HCT116 (cell line): ENCODE results near the gene CYBA. TPM values are rescaled to one million over a fixed set of nuclear protein-coding genes. Genes with fewer than 3 reads are reported as not detected.

Experiments
- ATAC-seq: fragments of 200-7000 bp; cut with Tn5 transposase; 2 replicates; pipeline ENCODE4 v1.9.1; 2020; ENCODE audit warnings: mild to moderate bottlenecking, moderate library complexity
- BruUV-seq: library from RNA; stranded (reverse); fragments of 400-500 nt; replicated peaks from 2 replicates; lab custom pipeline; 2021; lab: Mats Ljungman, UMichigan
- CTCF ChIA-PET: fragments of 300-600 bp; sonication (Branson Sonifier 250); formaldehyde crosslinking; loops from one replicate; lab custom pipeline; 2021; ENCODE audit warnings: antibody characterized with exemption; lab: Charles Lee
- POLR2A ChIA-PET: fragments of 300-600, 350-600 bp; sonication (Branson Sonifier 250); formaldehyde crosslinking; loops from one replicate; lab custom pipeline; 2021; ENCODE audit warnings: antibody characterized with exemption; lab: Charles Lee
- RAD21 ChIA-PET, 2 experiments: fragments of 300-600 bp; sonication (Branson Sonifier 250); formaldehyde crosslinking; loops; one replicate each; lab custom pipeline; 2023; ENCODE audit warnings: low total read pairs in 2 of 2; ENCODE audit not compliant: uncharacterized antibody in 2 of 2, unreplicated experiment in 2 of 2, low non-redundant PET in 1 of 2; lab: Charles Lee
- DNase-seq: peaks from one replicate; pipeline ENCODE4 v3.0.0-alpha.2; 2010; ENCODE audit warnings: low read depth, low spot score
- H2AFZ ChIP-seq: fragments of 200-600 bp; shearing (Covaris generic), sonication (generic); 2 replicates; pipeline ENCODE4 v1.6.1; 2017; ENCODE audit warnings: low read depth, mixed run types, mixed read lengths, antibody characterized with exemption, low read length; ENCODE audit not compliant: poor library complexity, severe bottlenecking
- H3K27ac ChIP-seq: 2 replicates; pipeline ENCODE4 v1.5.1; 2012; ENCODE audit warnings: low read depth, low read length
- H3K27me3 ChIP-seq: fragments of 200-600 bp; sonication (generic); 2 replicates; pipeline ENCODE4 v1.6.1; 2016; ENCODE audit warnings: mixed run types, low read length, mixed read lengths; ENCODE audit not compliant: insufficient read depth
- H3K36me3 ChIP-seq, 2 experiments: fragments of 200-500 bp in 1 of 2; fragments of 200-600 bp in 1 of 2; sonication (Bioruptor generic) in 1 of 2; sonication (generic) in 1 of 2; 2 replicates each; pipeline versions ENCODE4 v1.5.1 to v1.6.1; 2014 to 2016; ENCODE audit warnings: low read length in 2 of 2, inconsistent platforms in 1 of 2, mixed read lengths in 1 of 2, mixed run types in 1 of 2; ENCODE audit not compliant: insufficient read depth in 2 of 2, control insufficient read depth in 1 of 2
- H3K4me1 ChIP-seq, 2 experiments: fragments of 200-600 bp in 1 of 2; sonication (generic) in 1 of 2; 2 replicates each; pipeline versions ENCODE4 v1.5.1 to v1.6.1; 2012 to 2017; ENCODE audit warnings: low read length in 2 of 2, inconsistent platforms in 1 of 2, mild to moderate bottlenecking in 1 of 2, mixed read lengths in 1 of 2, mixed run types in 1 of 2, moderate library complexity in 1 of 2; ENCODE audit not compliant: insufficient read depth in 2 of 2, control insufficient read depth in 1 of 2
- H3K4me2 ChIP-seq: fragments of 200-600 bp; sonication (generic); 2 replicates; pipeline ENCODE4 v1.6.1; 2017; ENCODE audit warnings: mixed run types, low read length, mixed read lengths
- H3K4me3 ChIP-seq, 2 experiments: fragments of 200-600 bp in 1 of 2; sonication (generic) in 1 of 2; replicated peaks in 1 of 2; 2 replicates each; pipeline ENCODE4 v1.5.1; 2011 to 2016; ENCODE audit warnings: low read length in 2 of 2, control low read depth in 1 of 2, low read depth in 1 of 2, mild to moderate bottlenecking in 1 of 2, mixed read lengths in 1 of 2, mixed run types in 1 of 2
- H3K79me2 ChIP-seq: fragments of 200-600 bp; sonication (generic); 2 replicates; pipeline ENCODE4 v1.6.1; 2017; ENCODE audit warnings: mild to moderate bottlenecking, mixed run types, low read length, moderate library complexity, mixed read lengths; ENCODE audit not compliant: insufficient read depth
- H3K9ac ChIP-seq: fragments of 200-600 bp; sonication (generic); 2 replicates; pipeline ENCODE4 v1.6.1; 2016; ENCODE audit warnings: low read length, mixed read lengths
- H3K9me2 ChIP-seq: fragments of 200-600 bp; sonication (generic), shearing (Covaris generic); 2 replicates; pipeline ENCODE4 v1.6.1; 2017; ENCODE audit warnings: mixed run types, mild to moderate bottlenecking, moderate library complexity; ENCODE audit not compliant: insufficient read depth
- H3K9me3 ChIP-seq, 2 experiments: fragments of 200-500 bp in 1 of 2; fragments of 200-600 bp in 1 of 2; sonication (Bioruptor generic) in 1 of 2; sonication (generic) in 1 of 2; 2 replicates each; pipeline ENCODE4 v1.6.1; 2014 to 2017; ENCODE audit warnings: low read length in 2 of 2, mixed read lengths in 2 of 2, inconsistent platforms in 1 of 2, low read depth in 1 of 2, mild to moderate bottlenecking in 1 of 2, mixed run types in 1 of 2, moderate library complexity in 1 of 2; ENCODE audit not compliant: control insufficient read depth in 1 of 2, insufficient read depth in 1 of 2
- H4K20me1 ChIP-seq: fragments of 200-600 bp; sonication (generic), shearing (Covaris generic); 2 replicates; pipeline ENCODE4 v1.6.1; 2017; ENCODE audit warnings: mixed run types, mild to moderate bottlenecking, moderate library complexity; ENCODE audit not compliant: insufficient read depth
- CBX3 ChIP-seq: IDR thresholded peaks from 2 replicates; pipeline ENCODE4 v1.6.1; 2012; ENCODE audit warnings: low read depth
- EGR1 ChIP-seq: IDR thresholded peaks from 2 replicates; pipeline ENCODE4 v1.6.1; 2012; ENCODE audit warnings: low read depth
- ELF1 ChIP-seq: IDR thresholded peaks from 2 replicates; pipeline ENCODE4 v1.6.1; 2012; ENCODE audit warnings: low read depth, borderline replicate concordance
- EZH2 ChIP-seq: fragments of 200-600 bp; sonication (generic); IDR thresholded peaks from 2 replicates; pipeline ENCODE4 v1.6.1; 2017; ENCODE audit warnings: antibody characterized with exemption, mixed run types
- POLR2AphosphoS5 ChIP-seq: IDR thresholded peaks from 2 replicates; pipeline ENCODE4 v1.6.1; 2011; ENCODE audit warnings: mild to moderate bottlenecking, low read depth, low read length, moderate library complexity
- RAD21 ChIP-seq: IDR thresholded peaks from 2 replicates; pipeline ENCODE4 v1.6.1; 2012; ENCODE audit warnings: low read depth, mild to moderate bottlenecking
- SP1 ChIP-seq: IDR thresholded peaks from 2 replicates; pipeline ENCODE4 v1.6.1; 2012; ENCODE audit warnings: low read depth
- TCF7L2 ChIP-seq: IDR thresholded peaks from 2 replicates; pipeline ENCODE4 v1.7.0; 2011; ENCODE audit warnings: borderline replicate concordance, inconsistent platforms; ENCODE audit not compliant: insufficient read depth, insufficient read length; ENCODE audit errors: extremely low read depth
- YY1 ChIP-seq: IDR thresholded peaks from 2 replicates; pipeline ENCODE4 v1.6.1; 2011; ENCODE audit warnings: low read length, low read depth, moderate library complexity, mild to moderate bottlenecking; ENCODE audit not compliant: insufficient replicate concordance; ENCODE audit errors: extremely low read depth
- ZNF274 ChIP-seq: fragments of 200-500 bp; sonication (Bioruptor generic); IDR thresholded peaks from 2 replicates; pipeline ENCODE4 v1.6.1; 2014; ENCODE audit warnings: mild to moderate bottlenecking, low read depth, low read length, inconsistent platforms
- intact Hi-C: fragments of 100-400 bp; cut with micrococcal nuclease; formaldehyde crosslinking; loops from 2 replicates; pipeline ENCODE4 v1.10.0; 2022
- total RNA-seq: library from RNA; stranded (reverse); gene quantifications from one replicate; pipeline ENCODE4 v1.2.1, GENCODE V29; 2021; ENCODE audit not compliant: unreplicated experiment
- TF ChIP-seq, protein P1 (sequence below): IDR thresholded peaks from 2 replicates; pipeline ENCODE4 v1.6.1; 2011; ENCODE audit warnings: mild to moderate bottlenecking, low read length, moderate library complexity; ENCODE audit not compliant: insufficient replicate concordance; ENCODE audit errors: extremely low read depth

The CYBA gene
- total RNA-seq, 1 experiment from 2014 or later = 321 TPM

DNA sequence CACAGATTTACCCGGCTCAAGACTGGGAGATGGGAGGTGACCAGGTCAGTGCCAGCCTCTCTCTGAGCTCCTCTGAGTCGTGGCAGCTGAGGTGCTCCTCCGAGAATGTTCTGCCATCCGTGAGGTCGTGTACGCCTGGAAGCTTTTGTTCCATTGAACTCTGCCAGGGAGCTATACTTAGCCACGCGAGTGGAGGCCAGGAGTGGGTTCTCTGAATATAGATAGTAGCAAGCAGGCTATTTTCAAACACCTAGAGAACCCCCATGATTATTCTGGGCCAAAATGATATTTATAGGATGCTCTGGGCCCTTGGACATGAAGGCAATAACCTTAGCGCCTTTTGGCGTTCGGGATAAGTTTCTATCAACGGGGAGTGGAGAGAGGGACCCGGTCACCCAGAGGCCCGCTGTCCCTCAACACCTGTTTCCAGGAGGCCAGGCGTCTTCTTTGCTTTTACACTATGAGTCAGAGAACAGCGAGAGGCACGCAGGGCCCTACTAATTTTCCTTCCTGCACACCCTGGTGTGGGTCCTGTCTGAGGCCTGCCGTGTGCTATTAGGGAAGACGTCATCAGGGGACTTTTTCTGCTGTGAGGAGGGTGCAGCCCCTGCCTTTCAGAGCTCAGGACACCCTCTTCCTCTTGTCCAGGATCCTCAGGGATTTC lies 23.0 kb upstream of the CYBA start:
- H3K4me2 ChIP-seq = no peak overlapping the region
- BruUV-seq = no TSS peak
- ChIA-PET RAD21 (no interaction called here), POLR2A (no interaction called here), CTCF (interaction anchor here (2.8 kb wide), 1 partner anchor 11 kb away, joined by 10 read pairs; no protein-coding TSS in a partner anchor)
- no peak for TF ChIP-seq EZH2
- no peak for TF ChIP-seq CBX3
- no peak for TF ChIP-seq RAD21
- TF ChIP-seq SP1 = no peak
- no peak for TF ChIP-seq EGR1
- TF ChIP-seq, protein P1, sequence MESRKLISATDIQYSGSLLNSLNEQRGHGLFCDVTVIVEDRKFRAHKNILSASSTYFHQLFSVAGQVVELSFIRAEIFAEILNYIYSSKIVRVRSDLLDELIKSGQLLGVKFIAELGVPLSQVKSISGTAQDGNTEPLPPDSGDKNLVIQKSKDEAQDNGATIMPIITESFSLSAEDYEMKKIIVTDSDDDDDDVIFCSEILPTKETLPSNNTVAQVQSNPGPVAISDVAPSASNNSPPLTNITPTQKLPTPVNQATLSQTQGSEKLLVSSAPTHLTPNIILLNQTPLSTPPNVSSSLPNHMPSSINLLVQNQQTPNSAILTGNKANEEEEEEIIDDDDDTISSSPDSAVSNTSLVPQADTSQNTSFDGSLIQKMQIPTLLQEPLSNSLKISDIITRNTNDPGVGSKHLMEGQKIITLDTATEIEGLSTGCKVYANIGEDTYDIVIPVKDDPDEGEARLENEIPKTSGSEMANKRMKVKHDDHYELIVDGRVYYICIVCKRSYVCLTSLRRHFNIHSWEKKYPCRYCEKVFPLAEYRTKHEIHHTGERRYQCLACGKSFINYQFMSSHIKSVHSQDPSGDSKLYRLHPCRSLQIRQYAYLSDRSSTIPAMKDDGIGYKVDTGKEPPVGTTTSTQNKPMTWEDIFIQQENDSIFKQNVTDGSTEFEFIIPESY = no peak
- TF ChIP-seq ZNF274 = no peak
- no peak for TF ChIP-seq POLR2AphosphoS5
- no peak for TF ChIP-seq TCF7L2
- no peak for TF ChIP-seq ELF1
- TF ChIP-seq YY1 = no peak
- no peaks in the 10 kb centered on the region for H3K9me3 ChIP-seq
- no peaks in the 10 kb centered on the region for H3K9me2 ChIP-seq
- no peaks in the 10 kb centered on the region for H4K20me1 ChIP-seq
- no peaks in the 10 kb centered on the region for H3K79me2 ChIP-seq
- no peak for ATAC-seq
- no peak overlapping the region for H3K27ac ChIP-seq
- DNase-seq = no peak
- H3K4me3 ChIP-seq = no peak overlapping the region
- peaks cover 0 to 4% of the 10 kb centered on the region in 2 experiments; a peak in 1 of 4 replicates for H3K4me1 ChIP-seq
- intact Hi-C loops = no loop called here
- H3K9ac ChIP-seq = no peak overlapping the region
- no peak overlapping the region for H2AFZ ChIP-seq
- no peaks in the 10 kb centered on the region for H3K27me3 ChIP-seq
- H3K36me3 ChIP-seq = no peaks in the 10 kb centered on the region
